TTC549 (cell line): ENCODE measurements around the gene IFI16.

Source experiments
- FAIRE-seq: peaks from 2 replicates; lab custom pipeline; 2012; peaks lifted over from hg19 to GRCh38; lab: Jason Lieb, UNC

The IFI16 gene

DNA sequence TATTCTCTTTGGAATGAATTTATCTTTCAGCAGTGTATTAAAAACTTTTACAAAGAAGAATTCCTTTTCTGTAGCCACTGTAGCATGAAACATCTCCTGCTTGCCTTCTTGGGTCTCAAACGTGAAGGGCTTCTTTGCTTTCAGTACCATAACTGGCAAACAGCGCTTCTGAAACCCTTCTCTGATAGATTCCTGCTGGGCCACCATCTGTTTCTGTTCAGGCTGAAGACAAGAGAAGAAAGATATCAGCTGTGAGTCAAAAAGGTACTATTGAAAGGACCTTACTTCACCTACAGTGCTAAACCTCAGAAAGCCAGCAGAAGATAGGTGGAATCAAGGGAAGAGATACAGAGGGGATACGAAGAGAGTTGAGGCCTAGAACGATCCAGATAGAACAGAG is 56.4 kb downstream of the IFI16 start:
- FAIRE-seq = no peak

DNA sequence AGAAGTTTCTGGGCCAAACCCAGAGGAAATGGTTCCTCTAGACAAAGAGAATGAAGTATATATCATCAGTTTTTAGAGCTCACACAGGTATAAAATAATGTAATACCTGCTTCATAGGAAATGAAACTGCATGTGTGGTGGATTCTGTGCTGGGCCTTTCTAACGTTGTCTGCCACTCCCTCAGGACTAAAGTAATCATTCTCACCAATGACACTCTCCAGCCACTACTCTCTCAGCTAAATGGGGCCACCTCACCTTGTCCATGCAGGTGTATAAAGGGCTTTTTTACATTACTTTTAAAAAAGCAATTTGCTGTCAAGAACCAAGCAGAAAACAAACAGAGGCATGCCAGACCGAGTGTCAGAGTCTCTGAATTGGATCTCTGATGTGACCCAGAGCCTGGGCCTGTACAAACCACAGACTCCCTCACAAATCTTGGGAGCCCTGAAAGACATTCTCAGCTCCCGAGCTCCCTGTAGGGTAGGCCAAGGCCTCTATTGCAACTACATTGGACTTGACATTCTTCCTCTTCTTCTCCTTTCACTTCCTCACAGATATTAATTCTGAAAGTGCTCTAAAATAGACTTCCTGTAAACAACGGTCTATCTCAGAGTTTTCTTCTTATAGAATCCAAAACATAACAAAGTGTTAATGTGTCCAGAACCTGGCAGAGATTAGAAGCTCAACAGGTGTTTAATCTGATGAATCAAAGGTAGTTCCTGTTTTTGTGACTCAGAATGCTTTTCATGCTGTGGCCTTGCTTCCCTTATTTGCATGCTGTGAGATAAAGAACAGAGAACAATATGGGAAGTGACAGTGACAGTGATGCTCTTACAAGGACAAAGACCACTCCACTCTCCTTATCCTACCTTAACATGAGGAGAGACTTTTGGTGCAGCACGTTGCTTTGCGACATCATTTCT is 58.3 kb downstream of the IFI16 start:
- no peak for FAIRE-seq

GRCh38 chr1:159068886-159069285 is 59.2 kb downstream of the IFI16 start:
- FAIRE-seq = no peak

GRCh38 chr1:159071970-159072582 is 62.4 kb downstream of the IFI16 start:
- FAIRE-seq = peak; percentile 99

GRCh38 chr1:159076438-159077119 is 66.9 kb downstream of the IFI16 start, which contains the start of gene AIM2:
AIM2 (minus strand) TSS chr1:159076766; CDS start chr1:159073499, 3,267 bp downstream.
- no peak for FAIRE-seq

DNA sequence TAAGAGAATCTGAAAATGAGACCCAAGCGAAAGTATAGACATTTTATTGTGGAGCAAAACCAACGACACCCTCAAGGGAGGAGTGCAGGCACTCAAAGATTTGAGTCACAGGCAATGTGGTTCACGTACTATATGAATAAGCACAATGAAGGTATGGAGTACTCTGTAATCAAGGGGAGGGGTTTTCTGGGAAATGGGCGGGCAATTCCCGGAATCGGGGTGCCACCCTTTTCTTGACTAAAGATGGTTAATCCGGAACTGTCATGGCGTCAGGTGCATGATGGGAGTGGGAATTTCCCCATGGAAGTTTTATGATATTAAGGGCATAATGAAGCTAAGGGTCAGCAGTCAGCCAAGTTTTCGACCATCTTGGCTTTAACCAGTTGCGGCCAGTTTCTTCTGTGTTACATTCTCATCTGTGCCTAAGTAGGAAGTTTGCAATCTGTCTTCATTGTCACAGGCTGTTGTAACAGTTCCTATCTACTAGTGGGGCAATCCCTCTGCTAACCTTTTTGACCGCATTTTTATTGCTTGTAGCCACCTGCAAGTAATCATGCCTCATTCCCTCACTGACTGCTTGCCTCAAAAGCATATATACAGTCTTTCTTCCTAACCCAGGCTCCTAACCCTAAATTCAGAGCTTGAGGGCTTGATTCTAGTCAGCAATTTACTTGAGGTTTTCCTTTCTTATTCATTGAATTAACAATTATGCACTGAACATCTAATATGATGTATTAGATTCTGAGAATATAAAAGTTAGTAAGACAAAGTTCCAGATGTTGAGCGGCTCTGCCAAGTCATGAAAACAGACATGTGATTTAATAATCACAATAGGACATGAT is 67.6 kb downstream of the IFI16 start:
- no peak for FAIRE-seq

GRCh38 chr1:159079525-159079924 is 69.8 kb downstream of the IFI16 start:
- no peak for FAIRE-seq

DNA sequence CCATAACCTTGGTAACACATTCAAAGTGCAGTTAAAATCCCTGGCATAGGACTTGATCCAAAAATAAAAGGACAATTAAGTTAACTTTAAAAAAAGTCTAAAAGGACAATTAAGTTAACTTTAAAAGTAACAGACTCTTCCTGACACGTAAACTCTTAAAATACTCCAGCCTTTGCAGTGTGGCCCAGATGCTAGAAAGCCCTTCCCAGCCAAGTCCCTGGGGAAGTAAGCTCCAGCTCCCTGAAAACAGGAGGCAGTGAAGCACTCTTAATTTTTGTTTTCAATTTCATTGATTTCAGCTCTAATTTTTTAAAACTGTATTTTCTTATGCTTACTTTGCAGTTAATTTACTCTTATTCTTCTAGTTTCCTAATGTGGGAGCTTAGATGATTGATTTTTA is 71.9 kb downstream of the IFI16 start:
- no peak for FAIRE-seq

GRCh38 chr1:159083013-159083412 is 73.3 kb downstream of the IFI16 start:
- FAIRE-seq = no peak

- FAIRE-seq = no peak
These were observed 74.4 kb downstream of the IFI16 start for GRCh38 chr1:159084152-159084551.

- no peak for FAIRE-seq
These were observed 75.2 kb downstream of the IFI16 start for GRCh38 chr1:159084867-159085266.

- no peak for FAIRE-seq
These were observed 78.3 kb downstream of the IFI16 start for GRCh38 chr1:159088050-159088449.

GRCh38 chr1:159088546-159089183 is 79.0 kb downstream of the IFI16 start:
- no peak for FAIRE-seq

- FAIRE-seq = peak; percentile 84
These were observed 79.6 kb downstream of the IFI16 start for GRCh38 chr1:159089184-159089791.

DNA sequence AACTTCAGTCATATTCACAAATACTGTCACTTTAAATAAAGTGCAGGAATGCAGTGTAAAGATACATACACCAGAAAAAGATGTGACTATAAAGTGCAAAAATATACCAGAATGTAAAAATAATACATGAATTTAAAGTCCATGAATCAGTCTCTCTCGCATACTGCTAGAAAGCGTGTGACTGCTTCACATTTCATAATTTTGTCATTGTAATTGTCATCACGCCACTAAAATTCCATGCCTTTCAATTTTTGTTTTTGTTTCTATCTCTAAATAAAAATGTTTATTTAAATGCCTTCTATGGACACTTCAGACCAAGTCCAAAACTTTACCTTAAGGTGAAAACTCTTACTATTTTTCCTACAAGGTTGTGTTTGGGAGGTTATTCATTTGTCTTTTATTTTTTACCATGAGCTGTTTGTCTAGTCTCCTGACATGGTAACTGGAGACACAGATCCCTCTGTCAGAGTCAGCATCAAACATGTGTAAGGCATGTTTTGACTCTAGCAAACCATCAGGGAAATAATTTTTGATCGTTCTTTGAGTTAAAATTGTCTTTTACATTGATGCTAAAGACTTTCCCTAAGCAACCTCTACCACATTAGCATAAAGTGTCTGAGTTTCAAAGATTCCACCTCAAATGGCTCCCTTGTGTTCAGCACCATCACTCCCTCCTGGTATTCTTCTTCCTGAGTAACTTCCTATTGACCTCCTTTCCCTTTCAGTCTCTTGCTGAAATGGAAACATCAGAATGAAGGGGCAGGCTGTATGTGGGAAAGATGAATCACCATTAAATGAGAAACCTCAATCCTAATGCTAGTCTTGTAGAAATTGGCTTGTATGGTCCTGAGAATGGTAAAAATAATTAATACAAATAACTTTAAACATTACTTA is 80.8 kb downstream of the IFI16 start:
- no peak for FAIRE-seq

DNA sequence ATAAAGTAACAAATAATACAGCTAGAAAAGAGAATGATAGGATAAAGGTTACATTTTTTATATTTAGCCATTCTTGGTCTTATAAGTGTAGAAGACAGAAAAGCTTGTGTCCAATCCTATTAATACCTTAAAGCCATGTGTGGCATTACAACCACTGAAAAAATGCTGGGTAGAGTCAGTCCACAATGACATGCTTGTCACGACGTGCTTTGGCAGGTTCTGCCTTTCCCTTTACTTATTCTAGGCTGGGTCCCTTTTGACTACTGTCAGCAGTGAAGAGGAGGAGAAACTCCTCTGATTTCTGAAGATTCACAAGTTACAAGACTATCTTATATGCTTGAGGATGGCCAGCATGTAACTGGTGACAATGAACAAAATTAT is 81.5 kb downstream of the IFI16 start:
- no peak for FAIRE-seq

DNA sequence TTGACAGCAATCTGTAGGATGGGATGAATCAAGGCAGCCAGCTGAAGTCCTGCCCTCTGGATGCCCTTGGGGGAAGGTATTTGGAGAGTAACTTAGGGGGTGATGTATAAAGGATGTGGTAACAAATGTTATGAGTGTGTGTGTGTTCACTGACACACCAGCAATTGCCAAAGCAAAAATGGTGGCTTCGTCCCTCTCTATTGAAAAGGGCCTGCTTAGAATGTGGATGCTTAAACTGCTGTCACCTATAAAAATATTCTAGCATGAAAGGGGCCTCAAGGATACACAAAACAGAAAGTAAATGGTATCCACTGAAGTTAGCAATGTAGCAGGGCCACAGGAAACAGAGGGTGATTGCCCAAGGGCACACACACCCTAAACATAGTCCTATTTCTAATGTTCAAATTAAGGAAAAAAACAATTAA is 81.9 kb downstream of the IFI16 start:
- FAIRE-seq = no peak

- FAIRE-seq = no peak
These were observed 82.5 kb downstream of the IFI16 start for GRCh38 chr1:159092036-159092760.

DNA sequence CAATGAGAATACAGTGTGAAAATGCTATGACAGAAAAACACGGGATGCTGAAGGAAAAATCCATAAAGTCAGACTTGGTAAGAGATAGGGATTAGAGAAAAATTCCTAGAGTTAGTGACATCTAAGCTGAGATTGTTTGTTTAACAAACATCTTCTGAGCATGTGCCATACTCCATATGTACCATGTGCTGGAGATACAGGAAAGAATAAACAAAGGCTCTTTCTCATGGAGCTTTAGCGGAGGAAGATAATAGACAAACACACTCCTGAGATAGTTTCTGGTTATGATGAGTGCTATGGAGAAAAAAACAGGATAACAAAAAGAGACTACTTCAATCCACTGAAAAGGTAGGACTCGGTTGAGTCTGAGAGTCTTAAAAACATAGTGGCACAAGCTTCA is 88.9 kb downstream of the IFI16 start:
- FAIRE-seq = no peak
